Muscle of back (tissue), 11 donors: ENCODE data around the gene CCNF. TPM values are rescaled to one million over a fixed set of nuclear protein-coding genes. Genes with fewer than 3 reads are reported as not detected.
A peak's percentile ranks its signal among the peaks of the same experiment; 100 is the strongest.

Experiments used
- DNase-seq, 3 donors: peaks; one replicate each; pipeline versions ENCODE4 v3.0.0 to v3.0.0-alpha.2; 2013
- polyA plus RNA-seq, 10 donors: library from polyadenylated mRNA; unstranded; fragments of 120-200 nt; gene quantifications; one replicate each; pipeline ENCODE4 v1.2.1, GENCODE V29; 2013; ENCODE audit not compliant: insufficient read length in 10 of 10

The CCNF gene
- polyA plus RNA-seq, 10 donors: 4.8 to 9.7 (median 6.4) TPM

DNA sequence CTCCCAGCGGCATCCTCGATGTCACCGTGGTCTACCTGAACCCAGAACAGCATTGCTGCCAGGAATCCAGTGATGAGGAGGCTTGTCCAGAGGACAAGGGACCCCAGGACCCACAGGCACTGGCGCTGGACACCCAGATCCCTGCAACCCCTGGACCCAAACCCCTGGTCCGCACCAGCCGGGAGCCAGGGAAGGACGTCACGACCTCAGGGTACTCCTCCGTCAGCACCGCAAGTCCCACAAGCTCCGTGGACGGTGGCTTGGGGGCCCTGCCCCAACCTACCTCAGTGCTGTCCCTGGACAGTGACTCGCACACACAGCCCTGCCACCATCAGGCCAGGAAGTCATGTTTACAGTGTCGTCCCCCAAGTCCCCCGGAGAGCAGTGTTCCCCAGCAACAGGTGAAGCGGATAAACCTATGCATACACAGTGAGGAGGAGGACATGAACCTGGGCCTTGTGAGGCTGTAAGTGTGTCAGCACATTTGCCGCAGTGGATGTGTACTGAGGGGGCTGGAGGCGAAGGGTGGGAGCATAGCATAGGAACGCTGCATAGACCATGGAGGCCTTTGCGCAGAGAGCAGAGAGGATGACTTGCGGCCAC lies 27.4 kb downstream of the CCNF start:
- DNase-seq: no peak

DNA sequence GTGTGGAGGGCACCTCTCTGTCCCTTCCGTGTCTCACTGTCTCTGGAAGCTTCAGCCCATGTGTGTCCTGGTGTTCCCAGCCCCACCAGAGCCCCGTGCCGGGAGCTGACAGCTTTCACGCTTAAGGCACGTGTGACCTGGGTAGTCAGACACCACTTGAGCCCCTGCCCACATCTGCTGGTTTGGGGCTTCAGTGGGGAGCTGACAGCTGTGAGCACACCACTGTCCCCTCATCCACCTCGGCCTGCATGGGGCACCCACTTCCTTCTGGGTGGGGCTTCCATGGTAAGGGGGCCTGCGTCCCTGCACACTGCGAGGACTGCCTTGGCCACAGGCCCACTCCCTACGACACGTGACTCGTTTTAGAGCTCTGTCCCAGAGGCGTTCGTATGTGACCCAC lies 28.0 kb downstream of the CCNF start:
- DNase-seq: no peak

DNA sequence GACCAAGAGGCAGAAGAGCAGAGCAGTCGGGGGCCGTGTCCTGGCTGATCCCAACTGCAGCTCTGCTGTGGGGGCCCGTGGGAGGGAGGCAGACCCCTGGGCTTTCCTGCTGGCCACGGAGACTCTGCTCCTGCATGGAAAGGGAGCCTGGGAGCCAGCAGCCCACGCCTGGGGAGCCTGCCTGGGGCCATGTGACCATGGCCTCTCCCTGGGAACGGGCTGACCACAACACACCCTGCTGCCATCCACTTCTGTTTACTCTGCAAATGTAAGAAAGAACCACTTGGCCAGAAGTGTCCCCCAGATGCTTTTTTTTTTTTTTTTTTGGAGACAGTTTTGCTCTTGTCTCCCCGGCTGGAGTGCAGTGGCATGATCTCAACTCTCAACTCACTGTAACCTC lies 28.7 kb downstream of the CCNF start:
- DNase-seq: no peak

DNA sequence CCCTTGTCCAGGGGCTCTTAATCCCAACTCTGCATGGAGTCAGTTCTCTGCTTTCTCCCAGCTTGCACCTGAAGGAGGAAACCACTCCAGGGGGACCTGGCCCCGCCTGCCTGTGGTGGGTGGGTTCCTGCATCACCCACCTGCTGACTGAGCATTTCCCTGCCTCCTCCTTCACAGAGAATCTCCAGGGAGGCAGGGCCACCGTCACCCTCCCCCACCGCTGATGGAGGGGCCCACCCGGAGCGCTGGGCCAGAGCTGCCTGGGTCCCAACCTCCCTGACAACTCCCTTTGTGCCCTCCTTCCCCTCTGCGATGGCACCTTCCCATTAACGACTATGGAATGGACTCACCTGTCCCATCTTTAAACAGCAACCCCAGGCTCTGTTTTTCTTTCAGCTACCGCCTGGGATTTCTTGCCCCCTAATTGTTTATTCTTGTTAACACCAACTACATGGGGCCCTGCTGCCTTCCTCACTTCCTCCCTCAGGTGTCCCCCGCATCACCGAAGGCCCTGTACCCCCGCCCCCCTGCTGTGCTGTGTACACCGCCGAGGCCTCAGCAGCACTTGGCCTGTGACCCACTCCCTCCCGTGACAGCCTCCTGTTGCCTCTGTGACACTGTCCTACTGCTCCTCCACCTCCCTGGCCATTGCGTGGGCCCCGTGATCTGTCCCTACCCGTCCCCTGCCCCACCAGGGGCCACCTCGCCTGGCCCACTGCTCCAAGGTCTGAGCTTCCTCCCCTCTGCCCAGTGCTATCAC lies 29.8 kb downstream of the CCNF start:
- no peak for DNase-seq

DNA sequence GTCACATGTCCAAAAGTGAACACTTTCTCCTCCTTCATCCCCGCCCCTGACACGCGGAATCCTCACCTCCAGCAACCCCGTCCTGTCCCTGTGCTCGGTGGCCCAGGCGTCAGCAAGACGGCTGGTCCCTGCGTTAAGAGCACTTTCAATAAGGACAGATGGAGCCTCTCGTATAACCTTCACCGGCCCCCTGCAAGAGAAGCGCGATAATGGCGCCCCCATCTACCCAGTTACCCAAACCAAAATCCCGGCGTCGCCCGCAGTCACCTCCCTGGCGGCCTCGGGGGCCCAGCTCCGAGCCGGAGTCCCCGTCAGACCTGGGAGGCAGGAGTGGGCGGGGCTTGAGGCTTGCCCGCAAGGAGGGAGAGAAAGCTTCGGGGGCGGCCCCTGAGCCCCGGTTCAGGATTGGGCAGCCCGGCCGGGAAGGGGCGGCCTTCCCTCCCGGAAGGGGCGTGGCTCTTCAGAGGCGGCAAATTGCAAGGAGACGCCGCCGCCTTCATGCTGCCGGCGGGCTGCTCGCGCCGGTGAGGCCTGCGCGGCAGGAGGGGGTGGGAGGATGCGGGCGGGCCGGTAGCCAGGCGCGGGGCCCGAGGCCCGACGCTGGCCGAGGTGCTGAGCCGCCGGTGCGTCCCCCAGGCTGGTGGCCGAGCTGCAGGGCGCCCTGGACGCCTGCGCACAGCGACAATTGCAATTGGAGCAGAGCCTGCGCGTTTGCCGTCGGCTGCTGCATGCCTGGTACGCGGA lies 30.6 kb downstream of the CCNF start, which contains the start of gene TEDC2:
TEDC2 (plus strand) TSS at position 463 of the 744 bp plus-strand sequence; CDS start at position 499, 36 bp downstream.
- peak; percentile 95 to 98 (median 96) for DNase-seq

DNA sequence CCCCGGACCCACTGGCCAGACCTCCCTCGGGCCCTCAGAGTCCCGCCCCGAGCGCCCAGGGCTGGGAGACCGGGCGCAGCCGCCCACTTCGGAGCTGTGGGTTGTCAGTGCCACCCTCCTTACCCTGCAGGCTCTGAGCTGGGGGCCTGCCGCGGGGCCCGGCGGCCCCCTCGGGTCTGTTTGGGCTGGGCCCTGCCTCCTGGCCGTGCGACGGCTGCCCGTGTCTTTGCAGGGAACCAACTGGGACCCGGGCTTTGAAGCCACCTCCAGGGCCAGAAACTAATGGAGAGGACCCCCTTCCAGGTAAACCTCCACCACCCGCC lies 31.1 kb downstream of the CCNF start:
- DNase-seq: no peak

DNA sequence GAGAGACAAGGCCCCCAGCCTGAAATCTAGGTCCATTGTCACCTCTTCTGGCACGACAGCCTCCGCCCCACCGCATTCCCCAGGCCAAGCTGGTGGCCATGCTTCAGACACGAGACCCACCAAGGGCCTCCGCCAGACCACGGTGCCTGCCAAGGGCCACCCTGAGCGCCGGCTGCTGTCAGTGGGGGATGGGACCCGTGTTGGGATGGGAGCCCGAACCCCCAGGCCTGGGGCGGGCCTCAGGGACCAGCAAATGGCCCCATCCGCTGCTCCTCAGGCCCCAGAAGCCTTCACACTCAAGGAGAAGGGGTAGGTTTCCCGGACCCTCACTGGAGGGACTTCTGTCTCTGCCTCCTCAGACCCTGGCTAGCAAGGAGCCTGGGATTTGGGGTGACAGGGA lies 31.7 kb downstream of the CCNF start:
- DNase-seq: no peak

DNA sequence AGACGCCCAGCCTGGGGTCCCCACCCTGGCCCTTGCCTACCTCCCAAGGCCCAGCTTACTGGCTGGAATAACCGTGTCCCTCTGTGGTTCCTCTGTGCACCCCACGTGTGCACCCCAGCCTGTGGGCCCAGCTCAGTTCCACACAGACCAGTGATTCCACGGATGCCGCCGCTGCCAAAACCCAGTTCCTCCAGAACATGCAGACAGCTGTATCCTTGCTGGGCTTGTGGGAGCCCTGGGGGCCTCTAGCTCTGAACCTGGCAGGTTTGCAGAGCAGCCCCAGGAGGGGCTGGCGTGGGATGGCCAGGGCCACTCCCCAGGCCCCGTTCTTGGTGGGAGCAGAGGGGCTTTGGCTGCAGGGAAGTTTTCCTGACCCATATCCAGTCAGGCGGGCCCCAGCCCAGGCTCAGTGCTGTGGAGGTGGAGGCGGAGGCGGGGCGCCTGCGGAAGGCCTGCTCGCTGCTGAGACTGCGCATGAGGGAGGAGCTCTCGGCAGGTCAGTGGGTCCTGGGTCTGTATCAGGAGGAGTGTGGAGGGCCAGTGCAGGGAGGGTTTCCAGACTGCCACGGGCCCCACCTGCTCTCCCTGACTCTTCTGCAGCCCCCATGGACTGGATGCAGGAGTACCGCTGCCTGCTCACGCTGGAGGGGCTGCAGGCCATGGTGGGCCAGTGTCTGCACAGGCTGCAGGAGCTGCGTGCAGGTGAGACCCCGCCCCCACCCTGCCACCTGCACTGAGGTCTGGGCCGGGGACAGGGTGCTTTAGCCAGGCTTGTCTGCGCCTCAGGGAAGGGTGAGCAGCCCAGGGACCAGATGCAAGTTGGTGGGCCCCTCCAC lies 33.0 kb downstream of the CCNF start:
- no peak for DNase-seq

DNA sequence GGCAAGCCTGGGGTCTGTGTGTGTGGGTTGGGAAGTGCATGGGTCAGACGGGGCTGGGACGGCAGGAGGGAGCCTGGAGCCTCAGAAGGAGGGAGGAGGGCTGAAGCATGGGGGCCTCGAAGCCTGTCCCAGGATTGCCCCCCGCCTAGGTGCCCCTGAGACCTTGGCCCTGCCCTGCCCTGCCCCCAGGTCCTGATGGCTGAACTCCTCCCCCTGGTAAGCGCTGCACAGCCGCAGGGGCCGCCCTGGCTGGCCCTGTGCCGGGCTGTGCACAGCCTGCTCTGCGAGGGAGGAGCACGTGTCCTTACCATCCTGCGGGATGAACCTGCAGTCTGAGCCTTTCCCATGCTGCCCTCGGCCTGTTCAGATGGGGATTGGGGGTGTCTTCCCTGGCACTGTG lies 35.1 kb downstream of the CCNF start:
- no peak for DNase-seq

DNA sequence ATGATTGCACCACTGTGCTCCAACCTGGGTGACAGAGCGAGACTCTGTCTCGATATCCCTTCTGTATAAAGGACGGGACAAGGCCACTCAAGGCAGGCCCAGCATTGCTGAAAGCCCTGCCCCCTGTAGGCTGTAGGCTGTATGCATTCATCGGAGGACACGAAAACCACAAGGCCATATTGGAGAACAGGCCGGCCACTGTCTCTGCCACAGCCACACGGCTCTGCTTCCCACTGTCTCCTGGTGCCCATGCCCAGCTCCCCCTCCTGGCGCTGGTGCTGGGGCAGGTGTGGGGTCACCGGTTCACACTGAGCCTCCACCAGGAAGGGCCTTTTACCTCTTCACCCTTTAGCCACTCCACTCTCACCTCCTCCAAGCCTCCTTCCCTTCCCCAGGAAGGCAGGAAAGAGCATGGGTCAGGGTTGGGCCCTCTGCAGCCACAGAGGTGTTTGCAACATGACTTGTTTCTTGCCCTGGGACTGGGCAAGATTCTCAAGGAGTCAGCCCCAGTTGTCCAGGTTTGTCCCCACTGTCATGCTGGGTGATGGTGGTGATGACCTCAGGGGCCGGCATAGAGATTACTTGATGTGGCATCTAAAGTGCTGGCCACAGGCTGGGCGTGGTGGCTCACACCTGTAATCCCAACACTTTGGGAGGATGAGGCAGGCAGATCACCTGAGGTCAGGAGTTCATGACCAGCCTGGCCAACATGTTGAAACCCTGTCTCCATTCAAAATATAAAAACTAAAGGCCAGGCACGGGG lies 36.6 kb downstream of the CCNF start:
- DNase-seq: no peak

DNA sequence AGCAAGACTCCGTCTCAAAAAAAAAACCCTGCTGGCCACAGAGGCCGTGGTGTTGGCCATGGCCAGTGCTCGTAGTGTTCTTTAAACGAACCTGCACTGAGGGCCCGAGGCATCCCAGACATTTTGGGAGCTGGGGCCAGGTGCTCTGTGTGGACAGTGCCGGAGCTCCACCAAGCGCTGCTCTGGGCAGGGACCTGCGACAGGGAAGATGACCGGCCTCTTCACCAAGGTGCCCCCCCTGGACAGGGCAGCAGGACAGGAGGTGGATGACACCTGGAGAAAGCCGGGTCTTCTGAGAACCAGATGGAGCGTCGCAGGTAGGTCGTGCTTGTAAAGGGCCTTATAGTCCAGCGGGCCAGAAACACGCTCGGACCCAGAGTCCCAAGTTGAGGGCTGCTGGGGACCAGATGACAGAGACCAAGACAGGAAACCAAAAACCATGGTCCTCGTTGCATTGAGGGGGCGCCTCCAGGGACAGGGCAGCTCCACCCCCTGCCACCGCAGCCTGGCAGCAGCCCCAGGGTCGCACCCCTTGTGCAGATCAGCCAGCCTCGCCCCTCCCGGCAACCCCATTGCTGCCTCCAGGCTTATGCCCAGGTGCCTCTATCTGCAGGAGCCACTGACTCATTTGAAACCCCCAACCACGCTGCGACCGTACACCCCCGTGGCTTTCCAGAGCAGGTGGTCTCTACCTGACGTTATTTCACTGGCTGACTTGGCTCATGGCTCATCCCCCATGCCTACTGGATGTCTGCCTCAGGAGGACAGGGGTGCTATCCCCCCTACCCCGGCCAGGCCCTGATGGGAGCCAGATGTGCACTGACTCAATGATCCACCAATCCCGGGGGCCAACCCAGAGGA lies 37.6 kb downstream of the CCNF start:
- DNase-seq: no peak

DNA sequence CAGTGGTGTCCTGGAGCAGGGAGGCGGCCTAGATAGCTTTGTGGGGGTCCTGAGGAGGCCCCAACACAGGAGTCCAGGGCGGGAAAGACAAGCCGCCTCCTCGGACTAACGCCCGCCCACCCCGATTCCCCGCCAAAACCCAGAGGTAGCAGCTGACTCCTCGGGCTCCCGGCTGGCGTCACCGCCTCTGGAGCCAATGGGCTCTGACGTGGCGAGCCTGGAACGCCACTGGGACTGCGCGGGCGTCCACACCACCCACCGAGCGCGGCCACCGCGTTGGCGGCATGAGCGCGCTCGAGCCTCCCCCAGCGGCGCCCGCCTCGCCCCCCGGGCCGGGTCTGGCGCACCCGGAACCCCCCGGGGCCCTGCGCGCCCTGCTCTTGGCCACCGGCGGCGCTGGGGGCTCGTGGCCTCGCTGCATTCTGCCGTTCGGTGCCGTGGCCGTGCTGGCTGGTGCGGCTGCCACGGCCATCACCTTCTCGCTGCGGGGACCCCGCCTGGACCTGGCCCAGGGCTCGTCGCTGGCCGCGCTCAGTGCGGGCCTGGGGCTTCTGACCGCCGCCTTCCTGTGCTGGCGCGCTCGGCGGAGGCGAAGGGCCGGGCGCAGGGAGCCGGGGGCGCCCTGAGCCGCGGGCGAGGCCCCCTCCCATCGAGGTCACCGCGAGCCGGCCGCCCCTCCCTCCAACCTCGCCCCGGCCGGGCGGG lies 38.4 kb downstream of the CCNF start:
- peak; percentile 78 to 94 (median 90) for DNase-seq

DNA sequence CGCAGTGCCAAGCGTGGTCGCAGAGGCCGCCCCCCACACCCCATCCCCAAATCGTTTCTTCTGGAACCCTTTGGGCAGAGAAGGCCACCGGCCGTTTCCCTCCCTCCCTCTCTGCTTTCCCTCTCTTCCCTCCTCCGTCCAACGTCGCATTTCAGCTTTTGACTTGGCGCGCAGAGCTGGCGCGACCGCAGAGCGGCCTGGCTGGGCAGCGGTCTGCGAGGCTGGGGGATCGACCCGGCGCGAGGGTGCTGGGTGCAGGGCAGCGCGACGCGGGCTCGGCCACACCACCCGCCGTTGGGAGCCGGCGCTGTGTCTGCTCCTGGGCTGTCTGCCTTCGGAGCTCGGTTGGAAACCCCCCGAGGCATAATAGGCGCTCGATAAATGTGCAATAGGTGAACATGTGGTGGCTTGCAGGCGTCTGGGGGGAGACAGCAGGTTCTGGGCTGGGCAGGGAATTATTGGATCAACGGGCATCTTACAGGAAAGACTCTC lies 39.0 kb downstream of the CCNF start:
- DNase-seq: peak in 2 of 3 donors; percentile 66 to 81

DNA sequence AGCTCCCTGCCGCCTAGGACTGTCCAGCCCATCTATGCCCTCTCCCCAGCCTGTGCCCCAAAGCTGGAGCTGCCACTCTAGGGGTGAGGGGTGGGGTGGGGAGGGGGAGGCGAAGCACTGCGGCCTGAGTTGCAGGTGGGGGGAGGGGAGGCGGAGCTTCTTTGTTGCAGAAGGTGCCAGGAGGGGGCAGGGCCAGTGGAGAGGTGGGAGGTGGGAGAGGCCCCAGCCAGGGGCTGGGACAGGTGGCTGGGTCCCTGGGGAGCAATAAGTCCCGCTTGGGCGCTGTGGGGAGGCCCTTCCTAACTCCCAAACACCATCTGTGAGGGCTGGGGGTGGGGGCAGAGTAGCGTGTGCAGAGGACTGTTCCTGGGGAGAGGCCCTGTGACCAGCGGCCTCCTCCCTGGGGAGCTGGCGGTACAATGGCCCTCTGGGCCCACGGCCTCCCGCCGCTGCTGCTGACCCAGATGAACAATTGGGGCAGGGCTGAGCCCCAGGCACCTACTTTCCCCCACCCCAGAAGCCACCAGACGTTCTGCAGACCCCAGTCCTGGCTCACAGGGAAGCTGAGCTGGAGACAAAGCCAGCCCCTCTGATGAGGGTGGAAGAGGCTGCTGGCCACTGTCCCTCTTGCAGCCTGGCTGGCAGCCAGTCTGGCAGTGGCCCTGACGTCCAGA lies 39.6 kb downstream of the CCNF start:
- peak; percentile 30 to 63 (median 32) for DNase-seq

DNA sequence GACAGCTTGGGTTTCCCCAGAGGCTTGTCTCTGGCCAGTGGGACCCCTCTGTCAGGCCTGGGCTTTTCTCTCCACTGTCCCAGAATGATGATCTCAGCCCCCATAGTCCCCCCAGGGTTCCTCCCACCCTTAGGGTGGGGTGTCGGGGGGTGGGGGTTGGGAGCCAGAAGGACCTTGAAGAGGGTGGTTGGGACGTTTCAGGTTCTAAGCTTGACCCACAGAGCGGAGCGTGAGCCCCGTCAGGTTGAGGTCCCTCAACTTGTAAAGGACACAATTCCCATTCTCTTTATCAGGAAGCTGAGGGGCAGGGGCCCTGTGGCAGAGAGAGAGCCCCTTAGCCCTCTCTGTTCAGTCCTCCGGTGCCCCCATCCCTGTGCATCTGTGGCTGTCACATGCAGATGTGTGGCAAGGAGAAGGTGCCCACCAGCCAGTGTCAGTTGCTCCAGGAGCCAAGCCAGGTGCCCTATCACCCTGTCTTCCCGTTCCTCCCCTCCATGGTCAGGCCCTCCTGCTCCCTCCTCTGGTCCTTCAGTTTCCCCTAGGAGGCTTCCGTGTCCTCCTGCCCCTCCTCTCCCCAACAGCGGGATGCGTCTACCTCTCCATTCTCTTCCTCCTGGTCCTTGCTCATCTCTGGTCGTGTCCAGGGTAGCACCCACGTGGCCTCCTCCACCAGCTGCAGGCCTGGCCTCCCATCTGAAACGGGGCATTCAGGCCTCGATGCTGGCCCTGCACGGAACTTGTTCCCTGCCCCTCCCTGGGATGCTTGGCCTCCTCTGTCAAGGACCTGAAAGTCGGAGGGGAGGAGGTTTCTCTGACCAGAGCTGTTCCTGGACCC lies 40.4 kb downstream of the CCNF start:
- peak in 2 of 3 donors; percentile 24 to 60 for DNase-seq

DNA sequence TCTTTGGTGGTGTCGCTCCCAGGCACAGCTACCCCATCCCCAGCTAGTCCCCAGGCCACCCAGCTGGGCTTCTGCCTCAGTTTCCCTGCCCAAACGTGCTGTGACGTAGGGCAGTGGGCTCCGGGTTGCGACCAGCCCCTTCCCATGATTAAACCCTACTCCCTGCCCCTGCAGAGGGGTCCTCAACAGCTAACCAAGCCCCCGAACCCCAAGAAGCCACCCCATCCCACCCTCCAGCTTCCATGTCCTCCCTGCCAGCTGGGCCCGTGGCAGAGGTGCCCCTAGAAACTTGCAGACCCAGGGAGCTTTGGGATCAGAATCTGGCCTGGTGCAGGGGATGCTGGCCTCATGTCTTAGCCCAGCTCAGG lies 41.0 kb downstream of the CCNF start:
- DNase-seq: no peak

DNA sequence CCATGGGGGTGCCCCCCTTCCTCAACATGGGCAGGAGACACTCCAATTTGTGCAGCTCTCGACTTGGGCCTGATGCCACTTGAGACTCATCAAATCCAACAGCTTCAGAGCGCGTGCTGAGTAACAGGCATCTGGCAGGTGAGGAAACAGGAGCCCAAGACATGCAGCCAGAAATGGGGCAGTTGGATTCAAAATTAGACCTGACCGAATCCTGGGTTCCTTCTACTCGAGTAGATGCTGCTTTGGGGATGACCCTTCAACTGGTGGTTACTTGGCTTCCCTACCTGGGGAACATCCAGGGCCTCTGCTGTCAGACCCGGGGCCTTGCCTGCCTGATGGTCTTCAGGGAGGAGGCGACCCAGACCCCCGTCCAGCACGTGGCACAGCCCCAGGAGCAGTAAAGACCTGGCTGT lies 41.4 kb downstream of the CCNF start:
- DNase-seq: peak; percentile 22 to 70 (median 38)
